Endometrial microvascular endothelial cells (primary cell): ENCODE results near the gene XRRA1. TPM values are rescaled to one million over a fixed set of nuclear protein-coding genes. Genes with fewer than 3 reads are reported as not detected.
"Not testable (repeated sequence)": the region's sequence is repeated elsewhere in the genome, so short reads cannot be mapped to it uniquely, and the experiment has no call there.

Source experiments
- in situ Hi-C: cut with HindIII; loops from 2 replicates; pipeline ENCODE4 v1.10.0; 2017; ENCODE audit warnings: low sequenced_read_pairs, low pct_unique_long_range_greater_than_20kb; ENCODE audit errors: inconsistent ontology term
- total RNA-seq: library from RNA; depleted of rRNA; stranded (reverse); fragments of >200 nt; gene quantifications from one replicate; pipeline ENCODE4 v1.2.3, GENCODE V29; 2015; ENCODE audit errors: inconsistent ontology term

The XRRA1 gene
- total RNA-seq, 1 donor from 2014 or later = 12.0 TPM

GRCh38 chr11:74844072-74844471 is 104.8 kb downstream of the XRRA1 start:
- in situ Hi-C loops = no loop called here

GRCh38 chr11:74842967-74843366 is 105.9 kb downstream of the XRRA1 start:
- in situ Hi-C loops = no loop called here

- in situ Hi-C loops = no loop called here
These were observed 108.4 kb downstream of the XRRA1 start for GRCh38 chr11:74840486-74840885.

GRCh38 chr11:74839971-74840370 is 108.9 kb downstream of the XRRA1 start:
- in situ Hi-C loops = no loop called here

- in situ Hi-C loops = no loop called here
These were observed 109.4 kb downstream of the XRRA1 start for GRCh38 chr11:74839446-74839845.

- in situ Hi-C loops = no loop called here
These were observed 110.7 kb downstream of the XRRA1 start for GRCh38 chr11:74838188-74838587.

- in situ Hi-C loops = no loop called here
These were observed 111.7 kb downstream of the XRRA1 start for GRCh38 chr11:74837191-74837590.

GRCh38 chr11:74826901-74827300 is 122.0 kb downstream of the XRRA1 start:
- in situ Hi-C loops = no loop called here

- in situ Hi-C loops = not testable (repeated sequence)
These were observed 123.3 kb downstream of the XRRA1 start for GRCh38 chr11:74825596-74825995.

GRCh38 chr11:74824285-74824982 is 124.5 kb downstream of the XRRA1 start:
- in situ Hi-C loops = no loop called here

GRCh38 chr11:74822170-74822569 is 126.7 kb downstream of the XRRA1 start:
- in situ Hi-C loops = no loop called here

- in situ Hi-C loops = no loop called here
These were observed 128.1 kb downstream of the XRRA1 start for GRCh38 chr11:74820763-74821162.

- in situ Hi-C loops = no loop called here
These were observed 129.5 kb downstream of the XRRA1 start for GRCh38 chr11:74819400-74819799.

- in situ Hi-C loops = no loop called here
These were observed 130.5 kb downstream of the XRRA1 start for GRCh38 chr11:74818283-74818946.

- in situ Hi-C loops = no loop called here
These were observed 132.2 kb downstream of the XRRA1 start for GRCh38 chr11:74816664-74817063.

GRCh38 chr11:74815966-74816365 is 132.9 kb downstream of the XRRA1 start:
- in situ Hi-C loops = no loop called here

GRCh38 chr11:74809801-74810200 is 139.1 kb downstream of the XRRA1 start:
- in situ Hi-C loops = no loop called here

GRCh38 chr11:74806267-74806666 is 142.6 kb downstream of the XRRA1 start:
- in situ Hi-C loops = no loop called here

- in situ Hi-C loops = no loop called here
These were observed 157.4 kb downstream of the XRRA1 start for GRCh38 chr11:74791333-74792100.
